NCI-H82 (cell line): ENCODE measurements around the gene MST1R.
"Not testable (repeated sequence)": the region's sequence is repeated elsewhere in the genome, so short reads cannot be mapped to it uniquely, and the experiment has no call there.

ENCODE experiments used
- DNase-seq: peaks from one replicate; lab custom pipeline; 2025; lab: John Stamatoyannopoulos, UW

MST1R gene

GRCh38 chr3:49903451-49904424 is at the start of gene MST1R:
TSS of gene MST1R (minus strand) at chr3:49903873. CDS start at chr3:49903609, 264 bp downstream.
- peak; percentile 49 for DNase-seq

DNA sequence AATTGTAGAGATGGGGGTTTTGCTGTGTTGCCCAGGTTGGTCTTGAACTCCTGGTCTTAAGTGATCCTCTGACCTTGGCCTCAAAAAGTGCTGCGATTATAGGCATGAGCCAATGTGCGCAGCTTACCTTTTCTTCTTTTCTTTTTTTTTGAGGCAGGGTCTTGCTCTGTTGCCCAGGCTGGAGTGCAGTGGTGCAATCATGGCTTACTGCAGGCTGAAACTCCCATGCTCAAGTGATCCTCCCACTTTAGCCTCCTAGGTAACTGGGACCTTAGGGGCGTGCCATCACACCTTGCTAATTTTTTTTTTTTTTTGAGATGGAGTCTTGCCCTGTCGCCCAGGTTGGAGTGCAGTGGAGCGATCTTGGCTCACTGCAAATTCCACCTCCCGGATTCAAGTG is 49.3 kb upstream of the MST1R start:
- no peak for DNase-seq

DNA sequence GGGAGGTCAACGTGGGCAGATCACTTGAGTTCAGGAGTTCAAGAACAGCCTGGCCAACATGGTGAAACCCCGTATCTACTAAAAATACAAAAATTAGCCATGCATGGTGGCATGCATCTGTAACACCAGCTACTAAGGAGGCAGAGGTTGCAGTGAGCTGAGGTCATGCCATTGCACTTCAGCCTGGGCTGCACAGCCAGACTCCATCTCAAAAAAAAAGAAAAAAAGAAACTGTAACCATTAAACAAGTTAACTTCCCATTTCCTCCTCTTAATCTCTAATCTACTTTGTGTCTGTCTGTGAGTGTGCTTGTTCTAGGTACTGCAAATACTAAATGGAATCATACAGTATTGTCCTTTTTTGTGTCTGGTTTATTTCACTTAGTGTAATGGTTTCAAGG is 39.0 kb upstream of the MST1R start:
- DNase-seq, result no peak

GRCh38 chr3:49940667-49941249 is 37.1 kb upstream of the MST1R start:
- DNase-seq, result no peak

DNA sequence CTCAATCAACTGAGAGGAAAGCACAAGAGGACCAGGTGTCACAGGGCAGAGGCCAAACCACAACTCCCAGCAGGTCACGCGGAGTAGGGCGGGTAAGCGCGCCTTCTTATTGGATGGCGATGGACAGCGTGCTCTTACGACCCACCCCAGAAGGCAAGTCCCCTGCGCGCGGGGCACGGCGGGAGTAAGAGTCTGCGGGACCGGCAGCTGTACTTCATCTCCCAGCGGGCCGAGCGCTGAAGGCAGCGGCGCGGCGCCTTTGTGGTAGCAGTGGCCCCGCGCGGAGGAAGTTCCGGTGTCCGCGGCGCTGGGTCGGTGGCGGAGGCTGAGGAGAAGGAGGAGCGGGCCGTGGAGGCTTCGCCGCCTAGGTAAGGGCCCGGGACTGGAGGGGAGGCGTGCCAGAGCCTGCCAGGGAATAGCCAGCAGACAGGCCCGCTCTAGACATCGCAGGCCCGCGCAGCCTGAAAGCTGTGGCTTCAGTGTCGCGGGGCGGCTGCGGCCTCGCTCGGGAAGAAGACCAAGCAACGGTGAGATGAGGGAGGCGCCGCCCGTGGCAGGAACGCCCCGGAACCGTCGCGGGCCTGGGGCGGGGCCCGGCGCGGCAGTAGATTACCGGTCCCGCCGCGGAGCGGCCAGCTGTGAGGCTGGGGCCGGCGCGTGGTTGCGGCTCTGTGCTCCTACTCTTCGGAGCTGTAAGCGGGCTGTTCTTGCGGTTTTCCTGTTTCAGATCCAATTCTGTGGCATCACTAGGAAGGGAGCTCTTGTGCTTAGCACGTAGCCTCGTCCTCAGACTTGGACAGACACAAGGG is 36.4 kb upstream of the MST1R start, which contains the start of gene RBM6:
Gene RBM6, plus strand, starts transcription at position 293 of the 809 bp plus-strand sequence. CDS start 22,492 bp downstream, outside the sequence.
- peak; percentile 98 for DNase-seq

GRCh38 chr3:49937090-49937489 is 33.4 kb upstream of the MST1R start:
- peak; percentile 11 for DNase-seq

GRCh38 chr3:49932281-49932680 is 28.6 kb upstream of the MST1R start:
- DNase-seq, result not testable (repeated sequence)

GRCh38 chr3:49930922-49931321 is 27.2 kb upstream of the MST1R start:
- peak; percentile 86 for DNase-seq

- peak; percentile 54 for DNase-seq
These were observed 26.6 kb upstream of the MST1R start for GRCh38 chr3:49930168-49930690.

DNA sequence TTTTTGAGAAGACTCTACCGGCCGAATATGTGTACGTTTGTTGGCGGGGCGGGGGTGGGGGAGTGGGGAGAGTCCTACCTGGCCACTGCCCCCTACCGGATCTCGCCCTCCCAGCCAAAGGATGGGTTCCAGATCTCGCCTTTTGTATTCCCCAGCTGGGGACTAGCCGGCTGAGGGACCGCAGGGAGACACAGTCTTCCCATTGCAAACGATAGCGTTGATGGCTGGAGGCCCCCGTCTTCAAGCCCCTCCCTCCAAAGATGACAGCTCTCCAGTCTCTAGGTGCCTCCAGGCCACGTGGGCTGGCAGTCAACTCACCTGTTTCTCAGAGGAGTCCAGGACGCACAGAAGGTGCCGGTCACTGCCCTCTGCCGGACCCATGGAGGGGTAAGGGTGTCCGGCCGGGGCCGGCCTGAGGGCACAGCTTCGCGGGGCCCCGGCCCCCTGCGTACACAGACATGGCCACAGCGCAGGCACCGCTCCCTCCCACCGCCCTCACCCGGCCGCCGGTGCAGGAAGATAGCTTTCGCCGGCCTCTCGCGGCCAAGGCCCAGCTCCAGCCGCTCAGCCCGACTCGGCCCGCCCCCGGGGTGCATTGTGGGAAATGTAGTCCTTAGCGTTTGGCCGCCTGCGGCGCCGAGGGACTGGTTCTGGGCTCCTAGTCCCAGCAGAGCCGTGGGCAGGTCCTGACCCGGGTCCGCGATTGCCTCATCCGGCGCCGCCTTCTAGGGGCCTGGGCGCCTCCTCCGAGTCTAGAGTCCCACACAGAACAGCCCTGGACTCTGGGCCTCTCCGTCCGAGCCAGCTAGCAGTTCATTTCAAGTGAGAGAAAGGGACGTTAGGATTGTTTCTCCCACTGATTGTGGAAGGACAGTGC is 25.9 kb upstream of the MST1R start, which contains the start of gene MON1A:
Gene MON1A, minus strand, starts transcription at position 521 of the 877 bp plus-strand sequence. CDS start 16,465 bp downstream, outside the sequence.
- DNase-seq, result peak; percentile 92

GRCh38 chr3:49928481-49929017 is 24.9 kb upstream of the MST1R start:
- no peak for DNase-seq

DNA sequence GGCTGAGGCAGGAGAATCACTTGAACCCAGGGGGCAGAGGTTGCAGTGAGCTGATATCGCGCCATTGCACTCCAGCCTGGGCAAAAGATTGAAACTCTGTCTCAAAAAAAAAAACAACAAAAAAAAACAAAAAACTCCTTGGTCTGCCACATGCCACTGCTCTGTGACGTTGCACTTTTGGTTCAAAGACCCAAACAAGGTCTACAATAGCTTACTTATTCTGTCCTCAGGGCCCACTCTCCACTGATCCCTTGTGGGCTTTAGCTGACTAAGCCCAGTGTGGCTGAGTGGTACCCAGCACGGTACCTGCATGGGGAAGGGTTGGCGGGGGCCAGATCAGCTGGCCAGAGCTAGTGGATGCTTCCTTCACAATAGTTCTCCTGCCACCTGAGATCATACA is 24.1 kb upstream of the MST1R start:
- no peak for DNase-seq

DNA sequence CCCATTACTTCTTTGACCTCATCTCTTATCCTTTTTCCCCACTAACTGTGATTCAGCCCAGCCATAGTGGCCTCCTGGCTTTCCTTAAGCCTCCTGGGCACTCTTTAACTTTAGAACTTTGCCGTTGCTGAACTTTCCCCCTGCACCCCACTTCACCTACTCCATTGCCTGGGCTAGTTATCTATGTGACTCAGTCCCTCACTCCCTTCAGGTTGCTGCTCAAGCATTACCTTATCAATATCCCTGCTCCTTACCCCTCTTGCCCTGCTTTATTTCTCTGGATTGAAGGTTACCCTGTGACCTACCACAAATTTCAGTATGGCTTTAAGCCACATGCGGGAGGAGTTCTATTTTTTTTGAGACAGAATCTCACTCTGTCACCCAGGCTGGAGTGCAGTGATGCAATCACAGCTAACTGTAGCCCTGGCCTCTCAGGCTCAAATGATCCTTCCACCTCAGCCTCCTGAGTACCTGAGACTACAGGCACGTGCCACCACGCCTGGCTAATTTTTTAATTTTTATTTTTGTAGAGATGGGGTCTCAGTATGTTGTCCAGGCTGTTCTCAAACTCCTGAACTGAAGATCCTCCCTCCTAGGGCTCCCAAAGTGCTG is 22.6 kb upstream of the MST1R start:
- no peak for DNase-seq

DNA sequence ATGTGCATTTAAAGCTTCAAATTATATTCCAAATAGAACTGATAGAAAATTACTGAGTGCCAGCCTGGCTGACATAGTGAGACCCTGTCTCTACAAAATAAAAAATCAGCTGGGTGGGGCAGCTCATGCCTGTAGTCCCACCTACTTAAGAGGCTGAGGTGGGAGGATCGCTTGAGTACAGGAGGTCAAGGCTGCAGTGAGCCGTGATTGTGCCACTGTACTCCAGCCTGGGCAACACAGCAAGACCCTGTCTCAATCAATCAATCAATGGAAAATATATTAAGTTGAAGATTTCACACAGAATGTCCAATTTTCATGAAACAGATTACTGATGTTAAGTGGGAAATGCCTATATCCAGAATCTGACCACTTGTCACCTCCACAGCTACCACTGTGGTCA is 21.8 kb upstream of the MST1R start:
- no peak for DNase-seq

DNA sequence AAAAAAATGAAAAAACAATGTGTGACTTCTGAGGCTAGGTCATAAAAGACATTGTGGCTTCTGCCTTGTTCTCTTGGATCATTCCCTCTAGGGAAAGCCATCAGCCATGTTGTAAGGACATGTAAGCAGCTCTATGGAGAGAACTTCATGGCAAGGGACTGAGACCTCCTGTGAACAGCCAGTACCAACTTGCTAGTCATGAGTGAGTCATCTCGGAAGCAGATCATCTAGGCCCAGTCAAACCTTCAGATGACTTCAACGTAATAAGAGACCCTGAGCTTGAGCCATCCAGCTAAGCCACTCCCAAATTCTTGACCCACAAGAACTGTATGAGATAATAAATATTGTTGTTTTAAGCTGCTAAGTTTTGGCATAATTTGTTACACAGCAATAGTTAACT is 21.0 kb upstream of the MST1R start:
- no peak for DNase-seq

DNA sequence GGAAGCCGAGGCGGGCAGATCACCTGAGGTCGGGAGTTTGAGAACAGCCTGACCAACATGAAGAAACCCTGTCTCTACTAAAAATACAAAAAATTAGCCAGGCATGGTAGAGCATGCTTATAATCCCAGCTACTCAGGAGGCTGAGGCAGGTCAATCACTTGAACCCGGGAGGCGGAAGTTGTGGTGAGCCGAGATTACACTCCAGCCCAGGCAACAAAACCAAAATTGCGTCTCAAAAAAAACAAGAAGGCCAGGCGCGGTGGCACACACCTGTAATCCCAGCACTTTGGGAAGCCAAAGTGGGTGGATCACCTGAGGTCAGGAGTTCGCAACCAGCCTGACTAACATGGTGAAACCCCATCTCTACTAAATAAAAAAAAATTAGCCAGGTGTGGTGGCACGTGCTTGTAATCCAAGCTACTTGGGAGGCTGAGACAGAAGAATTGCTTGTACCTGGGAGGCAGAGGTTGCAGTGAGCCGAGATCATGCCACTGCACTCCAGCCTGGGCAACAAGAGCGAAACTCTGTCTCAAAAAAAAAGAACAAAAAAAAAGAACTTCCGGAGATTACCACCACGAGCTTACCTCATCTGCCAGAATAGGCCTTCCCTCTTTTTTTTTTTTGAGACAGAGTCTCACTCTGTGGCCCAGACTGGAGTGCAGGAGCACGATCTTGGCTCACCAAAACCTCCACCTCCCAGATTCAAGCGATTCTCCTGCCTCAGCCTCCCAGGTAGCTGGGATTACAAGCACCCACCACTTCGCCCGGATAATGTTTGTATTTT is 14.3 kb upstream of the MST1R start:
- DNase-seq, result not testable (repeated sequence)

DNA sequence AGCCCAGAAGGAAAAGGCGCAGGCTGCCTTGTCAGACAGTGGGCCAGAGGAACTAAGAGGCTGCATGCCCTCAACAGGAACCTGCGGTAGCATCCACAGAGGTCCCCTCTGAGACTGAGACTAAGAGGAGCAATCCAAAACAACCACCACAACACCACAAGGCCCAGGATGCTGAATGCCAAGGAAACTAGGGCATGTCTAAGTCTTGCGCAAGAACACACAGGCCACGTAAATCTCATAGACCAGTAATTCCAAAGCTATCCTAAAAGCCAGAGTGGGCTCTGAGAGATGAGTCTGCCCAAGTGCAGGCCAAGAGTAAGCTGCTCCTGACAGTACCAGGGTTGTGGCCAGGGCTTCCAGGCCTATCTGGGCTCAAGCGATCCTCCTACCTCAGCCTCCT is 13.0 kb upstream of the MST1R start:
- no peak for DNase-seq

- peak; percentile 82 for DNase-seq
These were observed 11.2 kb upstream of the MST1R start for GRCh38 chr3:49914906-49915305.

DNA sequence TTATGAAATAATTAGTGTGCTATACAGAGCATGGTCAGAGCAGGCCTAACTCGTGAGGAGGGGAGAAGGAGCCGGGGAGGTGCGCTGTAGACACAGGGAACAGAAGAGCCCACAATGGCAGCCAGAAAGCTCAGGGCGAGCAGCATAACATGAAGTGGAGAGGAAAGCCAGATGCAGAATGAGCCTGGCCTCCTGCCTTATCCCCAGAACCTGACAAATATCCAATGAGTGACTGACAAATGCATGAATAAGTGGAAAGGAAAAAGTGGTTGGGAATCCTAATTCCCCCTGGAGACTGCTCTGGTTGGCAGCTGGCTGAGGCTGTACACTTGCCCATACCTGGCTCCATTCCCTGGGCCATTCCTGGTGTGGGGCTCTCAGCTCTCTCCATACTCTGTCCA is 9.2 kb upstream of the MST1R start:
- peak; percentile 90 for DNase-seq
